Stimulated activated CD4-positive, alpha-beta T cell treated with anti-CD3 and anti-CD28 coated beads, TNF-alpha, amount 100 ng/mL, for 1 hour (primary cell): Measurements from ENCODE around the gene SLC25A11.
"Not testable (repeated sequence)": the region's sequence is repeated elsewhere in the genome, so short reads cannot be mapped to it uniquely, and the experiment has no call there.

Experiments
- DNase-seq, 3 donors: peaks; one replicate each; pipeline ENCODE4 v3.0.0-alpha.2; 2020; ENCODE audit warnings: low read depth in 3 of 3, low spot score in 1 of 3

Gene SLC25A11

GRCh38 chr17:4945944-4946280, 6.1 kb upstream of the SLC25A11 start:
- DNase-seq, result no peak

GRCh38 chr17:4945176-4945943, 5.5 kb upstream of the SLC25A11 start:
- DNase-seq, result peak; percentile 51 to 68 (median 61)

- DNase-seq, result no peak
These were observed 4.8 kb upstream of the SLC25A11 start for GRCh38 chr17:4944554-4945175.

- DNase-seq, result peak in 1 of 3 donors; percentile 29
These were observed 4.3 kb upstream of the SLC25A11 start for GRCh38 chr17:4944163-4944553.

- DNase-seq, result no peak
These were observed 3.1 kb upstream of the SLC25A11 start for GRCh38 chr17:4942760-4943508.

GRCh38 chr17:4941319-4941610, 1.4 kb upstream of the SLC25A11 start:
- DNase-seq, result no peak

GRCh38 chr17:4940555-4941318, 891 bp upstream of the SLC25A11 start:
- peak in 1 of 3 donors; percentile 13 for DNase-seq

GRCh38 chr17:4939546-4939795, 375 bp downstream of the SLC25A11 start:
- DNase-seq, result no peak

GRCh38 chr17:4938688-4939545, 929 bp downstream of the SLC25A11 start:
- no peak for DNase-seq

GRCh38 chr17:4938069-4938491, 1.8 kb downstream of the SLC25A11 start:
- no peak for DNase-seq

GRCh38 chr17:4937553-4937952, 2.3 kb downstream of the SLC25A11 start:
- DNase-seq, result no peak

- DNase-seq, result no peak
These were observed 3.4 kb downstream of the SLC25A11 start for GRCh38 chr17:4936436-4936835.

- DNase-seq, result no peak
These were observed 4.2 kb downstream of the SLC25A11 start for GRCh38 chr17:4935650-4936049.

- no peak for DNase-seq
These were observed 5.5 kb downstream of the SLC25A11 start for GRCh38 chr17:4934173-4934979.

- DNase-seq, result no peak
These were observed 6.2 kb downstream of the SLC25A11 start for GRCh38 chr17:4933646-4934045.

GRCh38 chr17:4932756-4933155, 7.1 kb downstream of the SLC25A11 start:
- no peak for DNase-seq

GRCh38 chr17:4931963-4932362, 7.9 kb downstream of the SLC25A11 start, which contains the start of gene GP1BA:
Gene GP1BA, plus strand, starts transcription at chr17:4932277. Its CDS starts 328 bp downstream, at chr17:4932605.
- DNase-seq, result no peak

- no peak for DNase-seq
These were observed 11.0 kb downstream of the SLC25A11 start for GRCh38 chr17:4928881-4929280.

- DNase-seq, result not testable (repeated sequence)
These were observed 13.1 kb downstream of the SLC25A11 start for GRCh38 chr17:4926577-4927335.
